A673 (cell line): ENCODE results near the gene COG1. TPM values are rescaled to one million over a fixed set of nuclear protein-coding genes. Genes with fewer than 3 reads are reported as not detected.
"Not testable (repeated sequence)": the region's sequence is repeated elsewhere in the genome, so short reads cannot be mapped to it uniquely, and the experiment has no call there.

Source experiments
- Bru-seq: library from RNA; stranded (reverse); fragments of 400-500 nt; gene quantifications from one replicate; lab custom pipeline; 2021; lab: Mats Ljungman, UMichigan
- BruChase-seq, 2 experiments: library from RNA; stranded (reverse); fragments of 400-500 nt; gene quantifications; one replicate each; lab custom pipeline; 2021; lab: Mats Ljungman, UMichigan
- BruUV-seq: library from RNA; stranded (reverse); fragments of 400-500 nt; replicated peaks from 2 replicates; lab custom pipeline; 2021; lab: Mats Ljungman, UMichigan
- CTCF ChIA-PET: fragments of 300-600 bp; sonication (Branson Sonifier 250); formaldehyde crosslinking; loops from one replicate; lab custom pipeline; 2022; ENCODE audit warnings: antibody characterized with exemption; lab: Charles Lee
- POLR2A ChIA-PET: fragments of 300-600 bp; sonication (Branson Sonifier 250); formaldehyde crosslinking; loops from one replicate; lab custom pipeline; 2022; ENCODE audit warnings: antibody characterized with exemption; ENCODE audit not compliant: low non-redundant PET; lab: Charles Lee
- DNase-seq: peaks from one replicate; pipeline ENCODE4 v3.0.0-alpha.2; 2015; ENCODE audit warnings: low spot score
- H3K27ac ChIP-seq: fragments of 200-600 bp; sonication (generic); 2 replicates; pipeline ENCODE4 v1.5.1; 2016; ENCODE audit warnings: mixed run types, low read depth, mild to moderate bottlenecking, mixed read lengths, antibody characterized with exemption, low read length; ENCODE audit not compliant: poor library complexity, severe bottlenecking
- H3K27me3 ChIP-seq: fragments of 200-600 bp; sonication (generic); replicated peaks from 2 replicates; pipeline ENCODE4 v1.6.1; 2017; ENCODE audit warnings: mixed run types, low read depth, mild to moderate bottlenecking, mixed read lengths, antibody characterized with exemption, low read length; ENCODE audit not compliant: insufficient read depth, poor library complexity
- H3K36me3 ChIP-seq: fragments of 200-600 bp; sonication (generic); 2 replicates; pipeline ENCODE4 v1.6.1; 2016; ENCODE audit warnings: mixed run types, mild to moderate bottlenecking, mixed read lengths, antibody characterized with exemption, low read length; ENCODE audit not compliant: insufficient read depth, poor library complexity, severe bottlenecking
- H3K4me1 ChIP-seq: fragments of 200-600 bp; sonication (generic); 2 replicates; pipeline ENCODE4 v1.6.1; 2017; ENCODE audit warnings: mixed run types, mild to moderate bottlenecking, mixed read lengths, antibody characterized with exemption, low read length; ENCODE audit not compliant: insufficient read depth, poor library complexity, severe bottlenecking
- H3K4me3 ChIP-seq: fragments of 200-600 bp; sonication (generic); 2 replicates; pipeline ENCODE4 v1.5.1; 2016; ENCODE audit warnings: low read depth, mixed run types, mild to moderate bottlenecking, mixed read lengths, low read length; ENCODE audit not compliant: poor library complexity, severe bottlenecking
- H3K9me3 ChIP-seq: fragments of 200-600 bp; sonication (generic); 2 replicates; pipeline ENCODE4 v1.6.1; 2016; ENCODE audit warnings: mixed run types, low read depth, mild to moderate bottlenecking, mixed read lengths, antibody characterized with exemption, low read length; ENCODE audit not compliant: poor library complexity, severe bottlenecking
- CTCF ChIP-seq: fragments of 300-800, 200-600 bp; sonication (generic); conservative IDR thresholded peaks from 2 replicates; pipeline ENCODE4 v1.5.1; 2017; ENCODE audit warnings: low read depth, mild to moderate bottlenecking, antibody characterized with exemption, low read length, moderate library complexity, mixed read lengths
- EZH2 ChIP-seq: fragments of 200-600 bp; sonication (generic); IDR thresholded peaks from 2 replicates; pipeline ENCODE4 v1.6.1; 2017; ENCODE audit warnings: borderline replicate concordance, low read depth, mild to moderate bottlenecking, mixed read lengths, antibody characterized with exemption, low read length; ENCODE audit not compliant: poor library complexity, severe bottlenecking
- intact Hi-C: fragments of 100-400 bp; cut with micrococcal nuclease; formaldehyde crosslinking; loops from one replicate; pipeline ENCODE4 v1.10.0; 2022; ENCODE audit not compliant: unreplicated experiment
- long read RNA-seq: library from polyadenylated mRNA; stranded (forward); transcript quantifications from one replicate; pipeline ENCODE4 v2.0.0, GENCODE V29; 2022
- total RNA-seq: library from RNA; stranded (reverse); gene quantifications from 2 replicates; pipeline ENCODE4 v1.2.3, GENCODE V29; 2021

Gene COG1, protein sequence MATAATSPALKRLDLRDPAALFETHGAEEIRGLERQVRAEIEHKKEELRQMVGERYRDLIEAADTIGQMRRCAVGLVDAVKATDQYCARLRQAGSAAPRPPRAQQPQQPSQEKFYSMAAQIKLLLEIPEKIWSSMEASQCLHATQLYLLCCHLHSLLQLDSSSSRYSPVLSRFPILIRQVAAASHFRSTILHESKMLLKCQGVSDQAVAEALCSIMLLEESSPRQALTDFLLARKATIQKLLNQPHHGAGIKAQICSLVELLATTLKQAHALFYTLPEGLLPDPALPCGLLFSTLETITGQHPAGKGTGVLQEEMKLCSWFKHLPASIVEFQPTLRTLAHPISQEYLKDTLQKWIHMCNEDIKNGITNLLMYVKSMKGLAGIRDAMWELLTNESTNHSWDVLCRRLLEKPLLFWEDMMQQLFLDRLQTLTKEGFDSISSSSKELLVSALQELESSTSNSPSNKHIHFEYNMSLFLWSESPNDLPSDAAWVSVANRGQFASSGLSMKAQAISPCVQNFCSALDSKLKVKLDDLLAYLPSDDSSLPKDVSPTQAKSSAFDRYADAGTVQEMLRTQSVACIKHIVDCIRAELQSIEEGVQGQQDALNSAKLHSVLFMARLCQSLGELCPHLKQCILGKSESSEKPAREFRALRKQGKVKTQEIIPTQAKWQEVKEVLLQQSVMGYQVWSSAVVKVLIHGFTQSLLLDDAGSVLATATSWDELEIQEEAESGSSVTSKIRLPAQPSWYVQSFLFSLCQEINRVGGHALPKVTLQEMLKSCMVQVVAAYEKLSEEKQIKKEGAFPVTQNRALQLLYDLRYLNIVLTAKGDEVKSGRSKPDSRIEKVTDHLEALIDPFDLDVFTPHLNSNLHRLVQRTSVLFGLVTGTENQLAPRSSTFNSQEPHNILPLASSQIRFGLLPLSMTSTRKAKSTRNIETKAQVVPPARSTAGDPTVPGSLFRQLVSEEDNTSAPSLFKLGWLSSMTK
- total RNA-seq, result 32.2 and 36.0 TPM in 2 replicates
- percentile 69 among the genes with signal in this experiment for Bru-seq, nascent RNA
- percentile 66 among the genes with signal in this experiment for BruChase-seq, experiment 1, labeled RNA remaining after a 2-hour chase
- percentile 70 among the genes with signal in this experiment for BruChase-seq, experiment 2, labeled RNA remaining after a 6-hour chase
- long read RNA-seq, full-length matches to known transcripts, result 43 of 61 reads
- long read RNA-seq, partial matches to known transcripts, result 3 of 61 reads
- long read RNA-seq, other reads (novel, unspliced or antisense), result 15 of 61 reads

- Histone ChIP-seq H3K4me1 (peaks cover 3% of the 10 kb centered on the region), H3K36me3 (peaks cover 15% of the 10 kb centered on the region), H3K4me3 (peak within 1 kb of the TSS; percentile 86), H3K27ac (peak within 1 kb of the TSS; percentile 87), H3K27me3 (no peaks in the 10 kb centered on the region), H3K9me3 (no peaks in the 10 kb centered on the region)
- no peak for TF ChIP-seq CTCF
- no peak for TF ChIP-seq EZH2
- peak; percentile 95 for DNase-seq
- intact Hi-C loops, result loop anchor here (5.0 kb wide), 2 partner anchors 39 to 174 kb away; a partner anchor contains a TSS
- BruUV-seq, result no TSS peak
- ChIA-PET POLR2A (no interaction called here), CTCF (interaction anchor here (1.3 to 1.7 kb wide), 2 partner anchors 465 to 467 kb away, joined by 3 to 8 read pairs; no protein-coding TSS in a partner anchor)
These were observed at the start of gene COG1 for GRCh38 chr17:73192894-73193701. TSS of gene COG1 (plus strand) at chr17:73193055. CDS start at chr17:73193070, 15 bp downstream.

DNA sequence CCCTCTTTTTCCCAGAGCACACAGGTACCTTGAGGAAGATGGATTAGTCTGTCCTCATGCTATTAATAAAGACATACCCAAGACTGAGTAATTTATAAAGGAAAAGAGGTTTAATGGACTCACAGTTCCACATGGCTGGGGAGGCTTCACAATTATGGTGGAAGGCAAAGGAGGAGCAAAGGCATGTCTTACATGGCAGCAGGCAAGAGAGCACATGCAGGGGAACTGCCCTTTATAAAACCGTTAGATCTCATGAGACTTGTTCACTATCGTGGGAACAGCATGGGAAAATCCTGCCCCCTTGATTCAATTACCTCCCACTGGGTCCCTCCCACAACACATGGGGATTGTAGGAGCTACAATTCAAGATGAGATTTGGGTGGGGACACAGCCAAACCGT lies 48.6 kb upstream of the COG1 start:
- H3K4me1 ChIP-seq, H3K27me3 ChIP-seq, DNase-seq, H3K27ac ChIP-seq, BruUV-seq, CTCF ChIA-PET, H3K9me3 ChIP-seq, H3K4me3 ChIP-seq, POLR2A ChIA-PET, H3K36me3 ChIP-seq, intact Hi-C loops: not testable (repeated sequence)

DNA sequence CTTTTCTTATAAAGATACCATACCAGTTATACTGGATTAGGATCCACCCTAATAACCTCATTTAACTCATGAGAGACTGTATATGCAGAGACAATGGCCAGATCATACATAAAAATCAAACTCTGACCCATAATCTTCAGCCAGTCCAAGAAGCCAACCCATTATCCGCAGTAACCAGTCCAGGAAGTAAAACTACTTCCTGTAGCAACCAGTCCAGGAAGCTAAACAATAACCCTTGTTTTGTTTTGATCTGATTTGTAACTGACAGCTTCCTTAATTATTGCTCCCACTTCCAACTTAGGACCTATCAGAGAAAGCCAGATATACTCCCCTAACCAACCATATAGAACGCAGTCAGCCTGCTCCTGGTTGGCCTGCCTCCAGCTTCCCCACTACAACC lies 47.2 kb upstream of the COG1 start:
- no peaks in the 10 kb centered on the region for H3K9me3 ChIP-seq
- BruUV-seq, result no TSS peak
- no peak for TF ChIP-seq CTCF
- no peak for TF ChIP-seq EZH2
- H3K27me3 ChIP-seq, result no peaks in the 10 kb centered on the region
- H3K27ac ChIP-seq, result no peak overlapping the region
- intact Hi-C loops, result no loop called here
- no peaks in the 10 kb centered on the region for H3K4me1 ChIP-seq
- POLR2A ChIA-PET, result no interaction called here
- no peaks in the 10 kb centered on the region for H3K36me3 ChIP-seq
- no peak overlapping the region for H3K4me3 ChIP-seq
- CTCF ChIA-PET, result no interaction called here
- no peak for DNase-seq

GRCh38 chr17:73147791-73148190 lies 45.1 kb upstream of the COG1 start:
- CTCF ChIA-PET, intact Hi-C loops, H3K27me3 ChIP-seq, H3K36me3 ChIP-seq, H3K9me3 ChIP-seq, BruUV-seq, H3K4me1 ChIP-seq, DNase-seq, H3K27ac ChIP-seq, POLR2A ChIA-PET, H3K4me3 ChIP-seq: not testable (repeated sequence)
